Measurements from ENCODE around the gene COL13A1.

DNA sequence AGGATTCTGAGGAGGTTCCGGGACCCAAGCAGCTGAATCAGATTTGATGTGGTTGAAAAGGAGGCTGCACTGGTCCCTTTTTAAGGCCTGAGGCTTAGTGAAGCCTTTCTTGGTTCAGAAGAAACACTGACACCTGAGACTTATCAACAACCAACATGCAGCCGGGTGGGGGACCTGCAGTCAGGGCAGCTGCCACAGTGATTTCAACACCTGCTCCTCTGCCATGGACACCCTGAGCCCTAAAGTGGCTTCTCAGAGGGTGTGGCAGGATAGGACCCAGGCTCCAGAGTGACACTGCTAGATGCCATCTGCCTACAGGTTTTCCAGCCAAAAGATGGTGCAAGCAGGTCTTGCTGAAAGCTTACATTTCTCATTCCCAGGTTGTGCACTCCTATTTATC is 99.3 kb downstream of the COL13A1 start:
- TF ChIP-seq, protein P1, sequence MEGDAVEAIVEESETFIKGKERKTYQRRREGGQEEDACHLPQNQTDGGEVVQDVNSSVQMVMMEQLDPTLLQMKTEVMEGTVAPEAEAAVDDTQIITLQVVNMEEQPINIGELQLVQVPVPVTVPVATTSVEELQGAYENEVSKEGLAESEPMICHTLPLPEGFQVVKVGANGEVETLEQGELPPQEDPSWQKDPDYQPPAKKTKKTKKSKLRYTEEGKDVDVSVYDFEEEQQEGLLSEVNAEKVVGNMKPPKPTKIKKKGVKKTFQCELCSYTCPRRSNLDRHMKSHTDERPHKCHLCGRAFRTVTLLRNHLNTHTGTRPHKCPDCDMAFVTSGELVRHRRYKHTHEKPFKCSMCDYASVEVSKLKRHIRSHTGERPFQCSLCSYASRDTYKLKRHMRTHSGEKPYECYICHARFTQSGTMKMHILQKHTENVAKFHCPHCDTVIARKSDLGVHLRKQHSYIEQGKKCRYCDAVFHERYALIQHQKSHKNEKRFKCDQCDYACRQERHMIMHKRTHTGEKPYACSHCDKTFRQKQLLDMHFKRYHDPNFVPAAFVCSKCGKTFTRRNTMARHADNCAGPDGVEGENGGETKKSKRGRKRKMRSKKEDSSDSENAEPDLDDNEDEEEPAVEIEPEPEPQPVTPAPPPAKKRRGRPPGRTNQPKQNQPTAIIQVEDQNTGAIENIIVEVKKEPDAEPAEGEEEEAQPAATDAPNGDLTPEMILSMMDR (IDR thresholded peaks at IDR 0.05) = no peak
- no peak for TF ChIP-seq POLR2A (IDR thresholded peaks at IDR 0.05)

Measured in esophagus squamous epithelium (tissue), 4 donors.